Psoas muscle (tissue), 8 donors: ENCODE results near the gene AKR1C8. TPM values are rescaled to one million over a fixed set of nuclear protein-coding genes. Genes with fewer than 3 reads are reported as not detected.
"Not testable (repeated sequence)": the region's sequence is repeated elsewhere in the genome, so short reads cannot be mapped to it uniquely, and the experiment has no call there.

ENCODE experiments used
- ATAC-seq, 4 donors: fragments of 200-7000 bp; cut with Tn5 transposase; one replicate each; pipeline ENCODE4 v1.9.1; 2020; ENCODE audit warnings: moderate library complexity in 3 of 4, mild to moderate bottlenecking in 2 of 4
- DNase-seq, 2 donors: peaks; one replicate each; pipeline ENCODE4 v3.0.0-alpha.2; 2020
- H3K27ac ChIP-seq: fragments of 200-600 bp; one replicate; pipeline ENCODE4 v1.8.0; 2022
- H3K27me3 ChIP-seq, 3 donors: fragments of 200-600 bp in 1 of 3; one replicate each; pipeline versions ENCODE4 v1.6.1 to v1.8.0; 2013 to 2022; ENCODE audit warnings: low read length in 2 of 3, mild to moderate bottlenecking in 2 of 3, moderate library complexity in 1 of 3; ENCODE audit not compliant: insufficient read depth in 3 of 3
- H3K36me3 ChIP-seq, 2 donors: fragments of 200-600 bp in 1 of 2; one replicate each; pipeline versions ENCODE4 v1.6.1 to v1.8.0; 2013 to 2022; ENCODE audit warnings: low read depth in 1 of 2, mild to moderate bottlenecking in 1 of 2, moderate library complexity in 1 of 2; ENCODE audit not compliant: insufficient read depth in 1 of 2
- H3K4me1 ChIP-seq: fragments of 200-600 bp; one replicate; pipeline ENCODE4 v1.8.0; 2022
- H3K4me3 ChIP-seq: fragments of 200-600 bp; one replicate; pipeline ENCODE4 v1.8.0; 2022; ENCODE audit warnings: mild to moderate bottlenecking
- H3K9me3 ChIP-seq: fragments of 200-600 bp; one replicate; pipeline ENCODE4 v1.8.0; 2022
- CTCF ChIP-seq: fragments of 200-600 bp; IDR thresholded peaks from one replicate; pipeline ENCODE4 v1.8.0; 2022; ENCODE audit warnings: antibody characterized with exemption
- WGBS, 3 donors: extraction: QIAGEN DNeasy Blood & Tissue Kit; methylation state at CpG; one replicate each; pipeline versions ENCODE4 v1.1.6 to v1.1.7; 2013; 5-methylcytosine and 5-hydroxymethylcytosine counted together
- intact Hi-C, 2 donors: fragments of 100-400 bp; cut with DNase I; formaldehyde crosslinking; loops; one replicate each; pipeline versions ENCODE4 v1.11.0 to v1.14.2; 2022
- polyA plus RNA-seq, 3 donors: library from polyadenylated mRNA; stranded (reverse); fragments of 200-250 nt; gene quantifications; one replicate each; pipeline ENCODE4 v1.2.3, GENCODE V29; 2013
- total RNA-seq, 4 donors: library from RNA; stranded (reverse); fragmentation: NEBNext Ultra II Directional in 2 of 4; extraction: Animal tissue kit (Norgen Biotek cat#: 25700) in 2 of 4; gene quantifications; one replicate each; pipeline versions ENCODE4 v1.2.1 to v1.2.4, GENCODE V29; 2021 to 2023
- donor health status: healthy with polysubstance abuse.
- donor health status: DM: no; HTN: no; CAD: no; lungs with moderate emphysema.
- donor health status: Bipolar disorder and iron deficiency.
- donor health status: healthy.
- donor health status: DM: yes; HTN: yes; CAD: no.
- donor health status: DM: no; HTN: no; CAD: no.
- donor health status: DM: no; HTN: no; CAD: no.
- donor health status: DM: yes; HTN: yes; CAD: no.

AKR1C8 gene
- total and polyA plus RNA-seq, 7 donors: not detected

- WGBS, 3 donors: 58 to 68% (median 60%) methylated on average over 2 of the region's 2 CpGs
- Histone ChIP-seq H3K4me1 (no peaks in the 10 kb centered on the region), H3K27me3 (no peaks in the 10 kb centered on the region), H3K36me3 (no peaks in the 10 kb centered on the region), H3K9me3 (no peaks in the 10 kb centered on the region), H3K4me3 (no peak overlapping the region), H3K27ac (no peak overlapping the region)
- intact Hi-C loops: no loop called here
- ATAC-seq: no peak
- DNase-seq: no peak
- no peak for TF ChIP-seq CTCF
These were observed 3.4 kb upstream of the AKR1C8 start for GRCh38 chr10:5188358-5188757.

GRCh38 chr10:5187867-5188266, 2.9 kb upstream of the AKR1C8 start:
- Histone ChIP-seq H3K9me3 (no peaks in the 10 kb centered on the region), H3K4me3 (no peak overlapping the region), H3K27me3 (no peaks in the 10 kb centered on the region), H3K27ac (no peak overlapping the region), H3K36me3 (no peaks in the 10 kb centered on the region), H3K4me1 (no peaks in the 10 kb centered on the region)
- TF ChIP-seq CTCF: no peak
- WGBS, 3 donors: 71 to 80% (median 77%) methylated on average over 5 of the region's 5 CpGs
- DNase-seq: no peak
- no peak for ATAC-seq
- intact Hi-C loops: no loop called here

GRCh38 chr10:5183923-5184322, 1.0 kb downstream of the AKR1C8 start:
- 74 to 81% (median 78%) methylated on average over 2 of the region's 2 CpGs for WGBS, 3 donors
- no peak for TF ChIP-seq CTCF
- DNase-seq (no peak), ATAC-seq (no peak)
- Histone ChIP-seq H3K36me3 (no peaks in the 10 kb centered on the region), H3K4me3 (no peak overlapping the region), H3K27ac (no peak overlapping the region), H3K9me3 (no peaks in the 10 kb centered on the region), H3K27me3 (no peaks in the 10 kb centered on the region), H3K4me1 (no peaks in the 10 kb centered on the region)
- intact Hi-C loops: no loop called here

GRCh38 chr10:5180503-5180902, 4.4 kb downstream of the AKR1C8 start:
- H3K27ac ChIP-seq, H3K4me3 ChIP-seq, H3K27me3 ChIP-seq, H3K36me3 ChIP-seq, H3K9me3 ChIP-seq, H3K4me1 ChIP-seq, DNase-seq, intact Hi-C loops, ATAC-seq: not testable (repeated sequence)
- 88 to 89% (median 89%) methylated on average over 12 of the region's 12 CpGs for WGBS, 3 donors

GRCh38 chr10:5175581-5175980, 9.4 kb downstream of the AKR1C8 start:
- H3K27ac ChIP-seq, H3K4me1 ChIP-seq, H3K4me3 ChIP-seq, H3K36me3 ChIP-seq, H3K9me3 ChIP-seq, ATAC-seq, H3K27me3 ChIP-seq, intact Hi-C loops, DNase-seq: not testable (repeated sequence)
- WGBS, 3 donors: 86 to 94% (median 92%) methylated on average over 1 to 3 of the region's 3 CpGs

- ATAC-seq (no peak), DNase-seq (no peak)
- H3K27ac ChIP-seq: no peak overlapping the region
- H3K4me3 ChIP-seq: no peak overlapping the region
- 52 to 60% (median 53%) methylated on average over 5 of the region's 5 CpGs for WGBS, 3 donors
- H3K27me3 ChIP-seq: no peaks in the 10 kb centered on the region
- peaks cover 18% of the 10 kb centered on the region for H3K9me3 ChIP-seq
- H3K36me3 ChIP-seq: no peaks in the 10 kb centered on the region
- no peaks in the 10 kb centered on the region for H3K4me1 ChIP-seq
- TF ChIP-seq CTCF: no peak
- intact Hi-C loops: no loop called here
These were observed 16.0 kb downstream of the AKR1C8 start for GRCh38 chr10:5168897-5169420.
